ENCODE measurements around the gene ANXA5. TPM values are rescaled to one million over a fixed set of nuclear protein-coding genes. Genes with fewer than 3 reads are reported as not detected.

The ANXA5 gene
- total and polyA plus RNA-seq, 4 donors, result 71.0 to 131 (median 87.0) TPM

GRCh38 chr4:121677524-121677923 lies 19.3 kb downstream of the ANXA5 start:
- no peak overlapping the region for H3K27ac ChIP-seq (ENCODE audit: low read depth in 1 of 2, low read length in 2 of 2)
- no peaks in the 10 kb centered on the region for H3K9me3 ChIP-seq (ENCODE audit: control insufficient read depth in 4 of 4, low read length in 3 of 4)
- H3K9ac ChIP-seq (ENCODE audit: low read depth in 1 of 2, low read length in 2 of 2), result no peak overlapping the region
- no peak overlapping the region for H3K4me3 ChIP-seq (ENCODE audit: low read depth in 1 of 3, low read length in 3 of 3)
- DNase-seq (ENCODE audit: low spot score), result no peak
- H3K36me3 ChIP-seq (ENCODE audit: control insufficient read depth in 4 of 4, insufficient read depth in 3 of 4, low read depth in 1 of 4, low read length in 3 of 4), result peaks cover 5 to 64% (median 49%) of the 10 kb centered on the region in 4 donors
- H3K27me3 ChIP-seq (ENCODE audit: control insufficient read depth in 4 of 4, insufficient read depth in 4 of 4, low read length in 3 of 4), result no peaks in the 10 kb centered on the region
- no peaks in the 10 kb centered on the region for H3K4me1 ChIP-seq (ENCODE audit: control insufficient read depth in 4 of 4, insufficient read depth in 4 of 4, low read length in 3 of 4)
- WGBS, result 95% methylated on average over 1 of the region's 1 CpG
- no peak for TF ChIP-seq FOXA1 (IDR thresholded peaks at IDR 0.05)
- no peak for TF ChIP-seq GABPA (IDR thresholded peaks at IDR 0.05 in 1 of 2, conservative IDR thresholded peaks at IDR 0.05 in 1 of 2)
- no peak for TF ChIP-seq YY1 (IDR thresholded peaks at IDR 0.05)
- no peak for TF ChIP-seq RAD21 (IDR thresholded peaks at IDR 0.05)
- no peak for TF ChIP-seq SP1 (IDR thresholded peaks at IDR 0.05)
- TF ChIP-seq CTCF (IDR thresholded peaks at IDR 0.05; ENCODE audit: low read depth, low read length, missing input control), result no peak
- TF ChIP-seq NR2F2 (IDR thresholded peaks at IDR 0.05), result no peak
- TF ChIP-seq, protein P1, sequence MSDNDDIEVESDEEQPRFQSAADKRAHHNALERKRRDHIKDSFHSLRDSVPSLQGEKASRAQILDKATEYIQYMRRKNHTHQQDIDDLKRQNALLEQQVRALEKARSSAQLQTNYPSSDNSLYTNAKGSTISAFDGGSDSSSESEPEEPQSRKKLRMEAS (IDR thresholded peaks at IDR 0.05), result no peak
- no peak for TF ChIP-seq ZBTB33 (IDR thresholded peaks at IDR 0.05)

- TF ChIP-seq HNF4G (IDR thresholded peaks at IDR 0.05), result no peak
- TF ChIP-seq HNF4A (conservative IDR thresholded peaks at IDR 0.05), result peak in 1 of 2 donors; percentile 46
- Histone ChIP-seq H3K4me3 (ENCODE audit: low read depth in 1 of 3, low read length in 3 of 3) (no peak overlapping the region), H3K4me1 (ENCODE audit: control insufficient read depth in 4 of 4, insufficient read depth in 4 of 4, low read length in 3 of 4) (no peaks in the 10 kb centered on the region), H3K27ac (ENCODE audit: low read depth in 1 of 2, low read length in 2 of 2) (no peak overlapping the region), H3K9ac (ENCODE audit: low read depth in 1 of 2, low read length in 2 of 2) (no peak overlapping the region), H3K36me3 (ENCODE audit: control insufficient read depth in 4 of 4, insufficient read depth in 3 of 4, low read depth in 1 of 4, low read length in 3 of 4) (peaks cover 7 to 65% (median 53%) of the 10 kb centered on the region in 4 donors), H3K9me3 (ENCODE audit: control insufficient read depth in 4 of 4, low read length in 3 of 4) (no peaks in the 10 kb centered on the region), H3K27me3 (ENCODE audit: control insufficient read depth in 4 of 4, insufficient read depth in 4 of 4, low read length in 3 of 4) (no peaks in the 10 kb centered on the region)
- no peak for DNase-seq (ENCODE audit: low spot score)
- whole genome bisulfite sequencing, result 77% methylated on average over 6 of the region's 6 CpGs
Observed at GRCh38 chr4:121676345-121677075, 20.3 kb downstream of the ANXA5 start.

DNA sequence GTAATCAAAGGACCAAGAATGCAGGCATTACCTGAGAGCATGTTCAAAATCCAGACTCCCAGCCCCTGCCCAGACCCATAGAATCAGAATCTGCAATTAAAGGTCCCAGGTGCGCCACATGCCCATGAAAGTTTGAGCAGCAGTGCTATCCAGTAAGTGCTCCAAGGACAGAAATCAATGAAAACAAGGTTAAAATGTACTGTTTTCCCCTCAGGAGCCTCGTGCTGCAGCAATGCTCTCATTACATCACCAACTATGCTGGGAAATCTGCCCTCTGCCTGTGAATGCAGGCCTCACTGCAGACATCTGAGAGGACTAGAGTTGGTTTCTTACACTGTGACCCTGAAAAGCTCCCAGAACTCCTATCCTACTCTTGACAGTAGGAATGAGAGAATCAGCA lies 21.1 kb downstream of the ANXA5 start:
- TF ChIP-seq CTCF (IDR thresholded peaks at IDR 0.05; ENCODE audit: low read depth, low read length, missing input control) (no peak), RAD21 (IDR thresholded peaks at IDR 0.05) (peak in 1 of 2 donors; percentile 22)
- no peak overlapping the region for H3K27ac ChIP-seq (ENCODE audit: low read depth in 1 of 2, low read length in 2 of 2)
- no peak for DNase-seq (ENCODE audit: low spot score)
- H3K9me3 ChIP-seq (ENCODE audit: control insufficient read depth in 4 of 4, low read length in 3 of 4), result no peaks in the 10 kb centered on the region
- no peaks in the 10 kb centered on the region for H3K27me3 ChIP-seq (ENCODE audit: control insufficient read depth in 4 of 4, insufficient read depth in 4 of 4, low read length in 3 of 4)
- WGBS, result 76% methylated on average over 2 of the region's 2 CpGs
- H3K4me3 ChIP-seq (ENCODE audit: low read depth in 1 of 3, low read length in 3 of 3), result no peak overlapping the region
- no peak overlapping the region for H3K9ac ChIP-seq (ENCODE audit: low read depth in 1 of 2, low read length in 2 of 2)
- H3K36me3 ChIP-seq (ENCODE audit: control insufficient read depth in 4 of 4, insufficient read depth in 3 of 4, low read depth in 1 of 4, low read length in 3 of 4), result peaks cover 7 to 63% (median 49%) of the 10 kb centered on the region in 4 donors
- H3K4me1 ChIP-seq (ENCODE audit: control insufficient read depth in 4 of 4, insufficient read depth in 4 of 4, low read length in 3 of 4), result no peaks in the 10 kb centered on the region
